SK-N-SH (cell line): ENCODE data around the gene PNP. TPM values are rescaled to one million over a fixed set of nuclear protein-coding genes. Genes with fewer than 3 reads are reported as not detected.

Source experiments
- CTCF ChIA-PET: fragments of 300-600, 350-600 bp; formaldehyde crosslinking; extraction: SDS; loops from one replicate; lab custom pipeline; 2021; lab: Yijun Ruan, JAX
- POLR2A ChIA-PET: fragments of 350-600 bp; sonication (Branson Sonifier 250); formaldehyde crosslinking; extraction: SDS; loops from one replicate; lab custom pipeline; 2020; ENCODE audit warnings: antibody characterized with exemption, inconsistent platforms; lab: Yijun Ruan, JAX
- DNase-seq: peaks from one replicate; pipeline ENCODE4 v3.0.0; 2012
- H2AFZ ChIP-seq: fragments of 200-600 bp; sonication (generic); 2 replicates; pipeline ENCODE4 v1.8.1; 2016; ENCODE audit warnings: antibody characterized with exemption, mild to moderate bottlenecking, low read depth
- H3F3A ChIP-seq: fragments of 200-600 bp; sonication (generic); replicated peaks from 2 replicates; pipeline ENCODE3; 2016; ENCODE audit warnings: antibody characterized with exemption, mild to moderate bottlenecking; ENCODE audit not compliant: insufficient read depth
- H3K27ac ChIP-seq, 2 experiments: fragments of 200-500 bp in 1 of 2; fragments of 200-600 bp in 1 of 2; sonication (Bioruptor generic) in 1 of 2; sonication (generic), shearing (Covaris generic) in 1 of 2; 2 replicates each; pipeline versions ENCODE4 v1.5.1 to v1.6.1; 2014 to 2016; ENCODE audit warnings: low read depth in 2 of 2, inconsistent platforms in 1 of 2, low read length in 1 of 2, mild to moderate bottlenecking in 1 of 2, mixed read lengths in 1 of 2
- H3K27me3 ChIP-seq: fragments of 200-600 bp; sonication (generic), shearing (Covaris generic); 2 replicates; pipeline ENCODE4 v1.6.1; 2016; ENCODE audit warnings: mixed run types; ENCODE audit not compliant: insufficient read depth
- H3K36me3 ChIP-seq, 2 experiments: fragments of 200-500 bp in 1 of 2; fragments of 200-600 bp in 1 of 2; sonication (Bioruptor generic) in 1 of 2; sonication (generic) in 1 of 2; replicated peaks in 1 of 2; 2 replicates each; pipeline versions ENCODE3 to v1.5.1; 2014 to 2016; ENCODE audit warnings: low read length in 1 of 2, mild to moderate bottlenecking in 1 of 2; ENCODE audit not compliant: insufficient read depth in 2 of 2, control insufficient read depth in 1 of 2
- H3K4me1 ChIP-seq, 2 experiments: fragments of 200-500 bp in 1 of 2; fragments of 200-600 bp in 1 of 2; sonication (Bioruptor generic) in 1 of 2; sonication (generic), shearing (Covaris generic) in 1 of 2; 2 replicates each; pipeline versions ENCODE4 v1.5.1 to v1.6.1; 2014 to 2016; ENCODE audit warnings: low read depth in 1 of 2, low read length in 1 of 2, mixed run types in 1 of 2; ENCODE audit not compliant: insufficient read depth in 2 of 2, control insufficient read depth in 1 of 2
- H3K4me2 ChIP-seq: fragments of 200-600 bp; sonication (generic), shearing (Covaris generic); 2 replicates; pipeline ENCODE4 v1.6.1; 2017; ENCODE audit warnings: mixed run types
- H3K4me3 ChIP-seq, 2 experiments: fragments of 200-500 bp in 1 of 2; fragments of 200-600 bp in 1 of 2; sonication (Bioruptor generic) in 1 of 2; sonication (generic), shearing (Covaris generic) in 1 of 2; 2 replicates each; pipeline versions ENCODE4 v1.5.1 to v1.8.1; 2014 to 2016; ENCODE audit warnings: low read depth in 2 of 2, inconsistent platforms in 1 of 2, low read length in 1 of 2, mild to moderate bottlenecking in 1 of 2, mixed read lengths in 1 of 2, moderate library complexity in 1 of 2
- H3K79me2 ChIP-seq: fragments of 200-600 bp; sonication (generic); 2 replicates; pipeline ENCODE4 v1.8.1; 2017; ENCODE audit warnings: mild to moderate bottlenecking; ENCODE audit not compliant: insufficient read depth
- H3K9ac ChIP-seq: fragments of 200-600 bp; sonication (generic); 2 replicates; pipeline ENCODE4 v1.6.1; 2017; ENCODE audit warnings: mixed run types
- H3K9me2 ChIP-seq: fragments of 200-600 bp; sonication (generic); 2 replicates; pipeline ENCODE4 v1.6.1; 2017; ENCODE audit warnings: mixed run types
- H3K9me3 ChIP-seq: fragments of 200-600 bp; sonication (generic); 2 replicates; pipeline ENCODE4 v1.6.1; 2017; ENCODE audit warnings: mixed run types, mild to moderate bottlenecking, moderate library complexity
- H4K20me1 ChIP-seq: fragments of 200-600 bp; sonication (generic); 2 replicates; pipeline ENCODE4 v1.6.1; 2017; ENCODE audit warnings: mild to moderate bottlenecking, mixed run types; ENCODE audit not compliant: insufficient read depth
- CHD2 ChIP-seq: fragments of 150-350 bp; IDR thresholded peaks from 2 replicates; pipeline ENCODE4 v1.6.1; 2018; ENCODE audit warnings: low read length; ENCODE audit not compliant: partially characterized antibody
- FOXJ3 ChIP-seq: sonication (generic); formaldehyde crosslinking; IDR thresholded peaks from 2 replicates; pipeline ENCODE4 v1.5.1; 2020; ENCODE audit warnings: mild to moderate bottlenecking, missing genetic modification reagents
- GABPA ChIP-seq: IDR thresholded peaks from 2 replicates; pipeline ENCODE4 v1.4.0; 2012; ENCODE audit warnings: low read depth, mild to moderate bottlenecking
- MEF2A ChIP-seq: IDR thresholded peaks from 2 replicates; pipeline ENCODE4 v1.4.0; 2012; ENCODE audit warnings: low read depth, borderline replicate concordance
- RAD21 ChIP-seq: IDR thresholded peaks from 2 replicates; pipeline ENCODE4 v1.6.1; 2012; ENCODE audit warnings: mild to moderate bottlenecking, low read length
- RXRA ChIP-seq: IDR thresholded peaks from 2 replicates; pipeline ENCODE4 v1.4.0; 2012; ENCODE audit warnings: low read depth, mild to moderate bottlenecking, borderline replicate concordance
- SMC3 ChIP-seq: IDR thresholded peaks from 2 replicates; pipeline ENCODE4 v1.6.1; 2012; ENCODE audit warnings: low read depth, low read length, improper control_type of control experiment
- TEAD4 ChIP-seq: IDR thresholded peaks from 2 replicates; pipeline ENCODE4 v1.4.0; 2012; ENCODE audit warnings: mild to moderate bottlenecking, borderline replicate concordance; ENCODE audit not compliant: insufficient read depth
- YY1 ChIP-seq: IDR thresholded peaks from 2 replicates; pipeline ENCODE4 v1.4.0; 2012; ENCODE audit warnings: low read depth, mild to moderate bottlenecking
- polyA plus RNA-seq, 3 experiments: library from polyadenylated mRNA; depleted of rRNA; stranded (reverse); fragments of >200 nt; gene quantifications; 2 replicates each; pipeline ENCODE4 v1.2.3, GENCODE V29; 2012
- TF ChIP-seq, protein P1 (sequence below): IDR thresholded peaks from 2 replicates; pipeline ENCODE4 v1.6.1; 2012; ENCODE audit warnings: mild to moderate bottlenecking, low read depth, low read length, moderate library complexity
- TF ChIP-seq, protein P2 (sequence below): IDR thresholded peaks from 2 replicates; pipeline ENCODE4 v1.4.0; 2012; ENCODE audit warnings: low read depth
- TF ChIP-seq, protein P3 (sequence below): IDR thresholded peaks from 2 replicates; pipeline ENCODE4 v1.4.0; 2012; ENCODE audit warnings: low read depth, borderline replicate concordance
- TF ChIP-seq, protein P4 (sequence below): fragments of 150-350 bp; IDR thresholded peaks from 2 replicates; pipeline ENCODE4 v1.6.1; 2017; ENCODE audit warnings: antibody characterized with exemption, low read length, low read depth, borderline replicate concordance
- TF ChIP-seq, protein P5 (sequence below): fragments of 150-350 bp; IDR thresholded peaks from 2 replicates; pipeline ENCODE4 v1.6.1; 2016; ENCODE audit warnings: mild to moderate bottlenecking, low read depth, low read length

Gene PNP
- polyA plus RNA-seq, 1 of the 3 experiments (the other 2 are of a cell fraction): 29.8 TPM

DNA sequence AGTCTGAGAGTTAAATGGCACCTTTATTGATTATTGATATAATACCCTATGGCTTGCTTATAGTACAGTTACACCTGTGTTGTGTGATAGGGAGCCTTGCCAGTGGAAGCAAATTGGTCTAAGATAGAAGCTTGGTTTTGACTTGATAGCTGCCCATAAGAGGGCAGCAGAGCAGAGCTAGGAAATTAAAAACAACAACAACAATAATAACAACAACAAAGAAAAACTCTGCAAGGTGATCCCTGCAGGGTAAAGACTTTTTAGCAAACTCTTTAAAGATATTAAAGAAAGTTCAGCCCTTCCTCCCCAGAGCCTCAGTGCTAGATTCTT is 18.2 kb downstream of the PNP start:
- no peaks in the 10 kb centered on the region for H3F3A ChIP-seq
- POLR2A ChIA-PET: no interaction called here
- H3K9me3 ChIP-seq: no peaks in the 10 kb centered on the region

More for the DNA sequence above, 18.2 kb downstream of the PNP start:
- H3K9ac ChIP-seq: no peak overlapping the region
- CTCF ChIA-PET: interaction anchor here (0.9 to 2.0 kb wide), 4 partner anchors 9 to 18 kb away, joined by 3 to 5 read pairs (median 4); partner anchors contain the start of gene PNP
- no peaks in the 10 kb centered on the region for H4K20me1 ChIP-seq
- H2AFZ ChIP-seq: no peak overlapping the region
- no peaks in the 10 kb centered on the region for H3K9me2 ChIP-seq
- no peaks in the 10 kb centered on the region for H3K4me1 ChIP-seq
- H3K27me3 ChIP-seq: peaks cover 22% of the 10 kb centered on the region; the same call in 1 of the 2 replicates
- H3K79me2 ChIP-seq: no peaks in the 10 kb centered on the region
- H3K27ac ChIP-seq: no peak overlapping the region
- H3K36me3 ChIP-seq: no peaks in the 10 kb centered on the region
- no peak for DNase-seq
- no peak overlapping the region for H3K4me2 ChIP-seq
- no peak overlapping the region for H3K4me3 ChIP-seq
- TF ChIP-seq GABPA (no peak), YY1 (no peak), TEAD4 (no peak), RAD21 (no peak), MEF2A (no peak), RXRA (no peak), CHD2 (no peak), FOXJ3 (CRISPR knock-in tag) (no peak), SMC3 (no peak)
- TF ChIP-seq, protein P1, sequence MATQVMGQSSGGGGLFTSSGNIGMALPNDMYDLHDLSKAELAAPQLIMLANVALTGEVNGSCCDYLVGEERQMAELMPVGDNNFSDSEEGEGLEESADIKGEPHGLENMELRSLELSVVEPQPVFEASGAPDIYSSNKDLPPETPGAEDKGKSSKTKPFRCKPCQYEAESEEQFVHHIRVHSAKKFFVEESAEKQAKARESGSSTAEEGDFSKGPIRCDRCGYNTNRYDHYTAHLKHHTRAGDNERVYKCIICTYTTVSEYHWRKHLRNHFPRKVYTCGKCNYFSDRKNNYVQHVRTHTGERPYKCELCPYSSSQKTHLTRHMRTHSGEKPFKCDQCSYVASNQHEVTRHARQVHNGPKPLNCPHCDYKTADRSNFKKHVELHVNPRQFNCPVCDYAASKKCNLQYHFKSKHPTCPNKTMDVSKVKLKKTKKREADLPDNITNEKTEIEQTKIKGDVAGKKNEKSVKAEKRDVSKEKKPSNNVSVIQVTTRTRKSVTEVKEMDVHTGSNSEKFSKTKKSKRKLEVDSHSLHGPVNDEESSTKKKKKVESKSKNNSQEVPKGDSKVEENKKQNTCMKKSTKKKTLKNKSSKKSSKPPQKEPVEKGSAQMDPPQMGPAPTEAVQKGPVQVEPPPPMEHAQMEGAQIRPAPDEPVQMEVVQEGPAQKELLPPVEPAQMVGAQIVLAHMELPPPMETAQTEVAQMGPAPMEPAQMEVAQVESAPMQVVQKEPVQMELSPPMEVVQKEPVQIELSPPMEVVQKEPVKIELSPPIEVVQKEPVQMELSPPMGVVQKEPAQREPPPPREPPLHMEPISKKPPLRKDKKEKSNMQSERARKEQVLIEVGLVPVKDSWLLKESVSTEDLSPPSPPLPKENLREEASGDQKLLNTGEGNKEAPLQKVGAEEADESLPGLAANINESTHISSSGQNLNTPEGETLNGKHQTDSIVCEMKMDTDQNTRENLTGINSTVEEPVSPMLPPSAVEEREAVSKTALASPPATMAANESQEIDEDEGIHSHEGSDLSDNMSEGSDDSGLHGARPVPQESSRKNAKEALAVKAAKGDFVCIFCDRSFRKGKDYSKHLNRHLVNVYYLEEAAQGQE: no peak
- TF ChIP-seq, protein P2, sequence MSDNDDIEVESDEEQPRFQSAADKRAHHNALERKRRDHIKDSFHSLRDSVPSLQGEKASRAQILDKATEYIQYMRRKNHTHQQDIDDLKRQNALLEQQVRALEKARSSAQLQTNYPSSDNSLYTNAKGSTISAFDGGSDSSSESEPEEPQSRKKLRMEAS: no peak
- TF ChIP-seq, protein P3, sequence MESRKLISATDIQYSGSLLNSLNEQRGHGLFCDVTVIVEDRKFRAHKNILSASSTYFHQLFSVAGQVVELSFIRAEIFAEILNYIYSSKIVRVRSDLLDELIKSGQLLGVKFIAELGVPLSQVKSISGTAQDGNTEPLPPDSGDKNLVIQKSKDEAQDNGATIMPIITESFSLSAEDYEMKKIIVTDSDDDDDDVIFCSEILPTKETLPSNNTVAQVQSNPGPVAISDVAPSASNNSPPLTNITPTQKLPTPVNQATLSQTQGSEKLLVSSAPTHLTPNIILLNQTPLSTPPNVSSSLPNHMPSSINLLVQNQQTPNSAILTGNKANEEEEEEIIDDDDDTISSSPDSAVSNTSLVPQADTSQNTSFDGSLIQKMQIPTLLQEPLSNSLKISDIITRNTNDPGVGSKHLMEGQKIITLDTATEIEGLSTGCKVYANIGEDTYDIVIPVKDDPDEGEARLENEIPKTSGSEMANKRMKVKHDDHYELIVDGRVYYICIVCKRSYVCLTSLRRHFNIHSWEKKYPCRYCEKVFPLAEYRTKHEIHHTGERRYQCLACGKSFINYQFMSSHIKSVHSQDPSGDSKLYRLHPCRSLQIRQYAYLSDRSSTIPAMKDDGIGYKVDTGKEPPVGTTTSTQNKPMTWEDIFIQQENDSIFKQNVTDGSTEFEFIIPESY: no peak
- TF ChIP-seq, protein P4, sequence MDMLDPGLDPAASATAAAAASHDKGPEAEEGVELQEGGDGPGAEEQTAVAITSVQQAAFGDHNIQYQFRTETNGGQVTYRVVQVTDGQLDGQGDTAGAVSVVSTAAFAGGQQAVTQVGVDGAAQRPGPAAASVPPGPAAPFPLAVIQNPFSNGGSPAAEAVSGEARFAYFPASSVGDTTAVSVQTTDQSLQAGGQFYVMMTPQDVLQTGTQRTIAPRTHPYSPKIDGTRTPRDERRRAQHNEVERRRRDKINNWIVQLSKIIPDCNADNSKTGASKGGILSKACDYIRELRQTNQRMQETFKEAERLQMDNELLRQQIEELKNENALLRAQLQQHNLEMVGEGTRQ: no peak
- TF ChIP-seq, protein P5, sequence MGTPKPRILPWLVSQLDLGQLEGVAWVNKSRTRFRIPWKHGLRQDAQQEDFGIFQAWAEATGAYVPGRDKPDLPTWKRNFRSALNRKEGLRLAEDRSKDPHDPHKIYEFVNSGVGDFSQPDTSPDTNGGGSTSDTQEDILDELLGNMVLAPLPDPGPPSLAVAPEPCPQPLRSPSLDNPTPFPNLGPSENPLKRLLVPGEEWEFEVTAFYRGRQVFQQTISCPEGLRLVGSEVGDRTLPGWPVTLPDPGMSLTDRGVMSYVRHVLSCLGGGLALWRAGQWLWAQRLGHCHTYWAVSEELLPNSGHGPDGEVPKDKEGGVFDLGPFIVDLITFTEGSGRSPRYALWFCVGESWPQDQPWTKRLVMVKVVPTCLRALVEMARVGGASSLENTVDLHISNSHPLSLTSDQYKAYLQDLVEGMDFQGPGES: no peak
- TF ChIP-seq, all 33 proteins: peak for 0
